Suppressor macrophage (primary cell): Measurements from ENCODE around the gene HOXD11.

ENCODE experiments used
- DNase-seq, 4 experiments: peaks; one replicate each; pipeline ENCODE4 v3.0.0-alpha.2; 2020 to 2022

HOXD11 gene

GRCh38 chr2:176081837-176082524 lies 25.1 kb upstream of the HOXD11 start:
- no peak for DNase-seq

- DNase-seq = no peak
Measured at GRCh38 chr2:176082525-176082823, 24.6 kb upstream of the HOXD11 start.

GRCh38 chr2:176082824-176083751 lies 24.0 kb upstream of the HOXD11 start:
- no peak for DNase-seq

- no peak for DNase-seq
Measured at GRCh38 chr2:176083796-176084261, 23.3 kb upstream of the HOXD11 start, which contains the start of gene EVX2. TSS of gene EVX2 (minus strand) at chr2:176083962. CDS start at chr2:176083776, 186 bp downstream.

GRCh38 chr2:176084611-176085119 lies 22.4 kb upstream of the HOXD11 start:
- no peak for DNase-seq

GRCh38 chr2:176085120-176085788 lies 21.8 kb upstream of the HOXD11 start:
- DNase-seq = no peak

GRCh38 chr2:176085861-176086771 lies 21.0 kb upstream of the HOXD11 start:
- peak in 2 of 4 experiments; percentile 42 to 50 for DNase-seq

GRCh38 chr2:176087330-176088047 lies 19.6 kb upstream of the HOXD11 start:
- DNase-seq = no peak

GRCh38 chr2:176088048-176088936 lies 18.8 kb upstream of the HOXD11 start:
- DNase-seq = peak; percentile 47 to 80 (median 67)

GRCh38 chr2:176088937-176089842 lies 17.9 kb upstream of the HOXD11 start:
- no peak for DNase-seq

- no peak for DNase-seq
Measured at GRCh38 chr2:176089843-176090395, 17.2 kb upstream of the HOXD11 start.

- DNase-seq = no peak
Measured at GRCh38 chr2:176090862-176091261, 16.2 kb upstream of the HOXD11 start.

GRCh38 chr2:176091329-176092258 lies 15.5 kb upstream of the HOXD11 start:
- no peak for DNase-seq

GRCh38 chr2:176092270-176093144 lies 14.6 kb upstream of the HOXD11 start, which contains the start of gene HOXD13:
TSS of gene HOXD13 (plus strand) at chr2:176092721. CDS start at chr2:176092891, 170 bp downstream.
- DNase-seq = no peak

- peak in 1 of 4 experiments; percentile 33 for DNase-seq
Measured at GRCh38 chr2:176093145-176093897, 13.8 kb upstream of the HOXD11 start.

- no peak for DNase-seq
Measured at GRCh38 chr2:176093898-176094249, 13.2 kb upstream of the HOXD11 start.
